GM21619 (cell line): ENCODE data around the gene CHAT.
A peak's percentile ranks its signal among the peaks of the same experiment; 100 is the strongest.

ENCODE experiments used
- ATAC-seq: cut with Tn5 transposase; IDR thresholded peaks from one replicate; pipeline ENCODE4 v1.9.1; 2021; ENCODE audit not compliant: unreplicated experiment

The CHAT gene

DNA sequence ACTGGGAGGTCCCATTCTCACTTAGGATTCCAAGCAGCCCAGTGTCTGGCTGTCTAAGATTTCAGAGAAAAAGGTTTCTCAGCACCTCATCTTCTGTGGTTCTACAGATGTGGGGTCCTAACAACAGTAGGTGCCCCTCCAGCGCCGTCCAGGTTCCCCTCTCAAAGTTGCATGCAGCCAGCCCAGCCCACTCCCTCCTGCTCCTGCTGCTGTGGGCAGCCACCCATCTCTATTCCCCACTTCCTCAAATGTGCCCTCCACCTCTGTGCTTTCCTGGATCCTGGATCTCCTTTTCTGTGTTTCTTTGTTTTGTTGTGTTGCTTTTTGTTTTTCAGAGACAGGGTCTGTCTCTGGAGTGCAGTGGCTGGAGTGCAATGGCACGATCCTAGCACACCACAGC is 17.0 kb upstream of the CHAT start:
- no peak for ATAC-seq

DNA sequence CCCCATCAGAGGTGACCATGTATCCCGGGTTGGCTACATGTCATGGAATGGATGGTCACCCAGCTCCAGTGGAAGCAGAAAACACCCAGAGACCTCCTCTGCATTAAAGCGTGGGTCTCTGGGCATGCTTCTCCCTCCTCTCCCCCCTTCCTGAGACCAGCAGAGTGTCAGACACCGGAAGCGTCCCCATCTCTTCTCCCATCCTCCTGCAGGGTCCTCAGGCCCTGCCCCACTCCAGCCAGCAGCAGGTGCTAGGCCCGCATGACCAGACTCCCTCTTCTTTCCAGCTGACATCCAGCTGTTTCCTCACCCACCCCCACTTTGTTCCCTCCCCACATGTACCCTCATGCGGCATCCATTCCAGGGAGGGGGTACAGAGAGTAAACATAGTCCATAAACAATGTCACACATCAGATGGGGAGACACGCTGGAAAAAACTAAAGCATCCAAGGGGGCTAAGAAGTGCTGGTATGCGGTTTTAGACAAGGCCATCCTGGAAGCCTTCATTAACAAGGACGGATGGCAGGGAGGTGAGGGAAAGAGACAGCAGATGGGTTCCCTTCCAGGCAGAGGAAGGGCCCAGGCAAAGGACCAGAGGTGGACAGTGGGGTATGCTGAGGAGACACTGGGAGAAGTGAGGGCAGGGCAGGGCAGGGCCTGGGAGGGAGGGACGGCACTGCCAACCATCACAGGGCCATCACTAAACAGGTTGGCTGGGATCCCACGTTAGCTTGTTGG is 16.2 kb upstream of the CHAT start:
- no peak for ATAC-seq

DNA sequence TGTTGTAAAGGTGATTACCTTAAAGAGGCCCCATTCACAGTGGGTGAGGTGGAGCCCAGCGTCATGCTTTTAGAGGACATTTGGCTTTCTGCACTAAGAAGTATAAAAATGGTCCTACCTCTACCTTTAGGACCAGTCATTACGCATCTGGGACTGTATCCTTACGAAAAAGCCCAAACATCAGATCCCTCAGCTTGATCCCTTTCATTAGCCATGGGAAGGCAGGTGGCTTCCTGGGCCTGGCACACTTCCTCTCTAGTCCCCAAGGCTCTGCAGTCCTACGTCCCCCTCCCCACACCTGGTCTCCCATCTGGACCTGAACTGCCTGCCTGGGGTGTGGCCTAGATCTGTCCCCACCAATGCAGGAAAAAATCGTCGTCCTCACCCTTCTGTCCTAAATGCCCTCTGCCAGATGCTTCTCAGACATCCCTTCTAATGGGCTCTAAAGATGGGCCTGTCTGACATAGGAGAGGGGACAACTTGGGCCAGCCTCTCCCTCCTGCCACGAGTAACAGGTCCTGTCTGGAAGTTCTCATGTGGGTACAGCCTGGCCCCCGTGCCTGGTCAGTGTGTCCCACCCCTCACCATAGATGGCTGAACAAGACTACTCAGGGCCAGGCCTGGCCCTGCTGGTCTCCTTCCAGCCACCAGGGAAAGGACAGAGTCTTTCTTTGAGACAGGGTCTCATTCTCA is 15.5 kb upstream of the CHAT start:
- ATAC-seq = no peak

DNA sequence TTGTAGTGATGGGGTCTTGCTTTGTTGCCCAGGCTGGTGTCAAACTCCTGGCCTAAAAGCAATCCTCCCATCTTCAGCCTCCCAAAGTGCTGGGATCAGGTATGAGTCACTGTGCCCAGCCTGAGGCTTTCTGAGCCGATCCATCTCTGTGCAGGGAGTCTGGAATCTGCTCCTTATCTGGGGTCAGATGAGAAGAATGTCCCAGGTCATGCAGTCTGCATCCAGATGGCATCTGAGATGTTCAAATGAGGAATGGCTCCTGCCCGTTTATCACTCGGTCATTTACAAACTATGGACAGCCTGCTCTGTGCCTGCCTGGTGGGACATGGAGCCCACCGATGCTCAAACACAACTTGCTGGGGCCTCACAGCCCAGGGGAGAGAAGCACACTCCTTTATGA is 14.9 kb upstream of the CHAT start:
- ATAC-seq = no peak

DNA sequence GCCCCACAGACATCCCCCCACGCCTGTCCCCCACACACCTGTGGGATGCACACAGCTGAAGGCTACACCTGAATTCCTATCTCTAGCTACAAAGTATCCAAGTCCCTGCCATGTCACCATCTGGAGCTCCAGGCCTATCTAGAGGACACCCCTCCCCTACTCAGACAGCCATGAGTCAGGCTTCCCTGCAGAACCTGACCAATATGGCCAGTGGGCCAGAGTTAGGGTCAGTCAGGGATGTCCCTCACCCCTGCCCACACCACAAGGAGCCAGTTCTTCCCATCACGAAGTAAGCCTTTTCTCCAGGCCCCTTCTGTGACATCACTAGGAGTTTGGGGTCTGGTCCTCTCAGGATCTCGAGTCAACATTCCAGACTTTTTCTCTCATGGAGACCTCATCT is 14.3 kb upstream of the CHAT start:
- ATAC-seq = no peak

DNA sequence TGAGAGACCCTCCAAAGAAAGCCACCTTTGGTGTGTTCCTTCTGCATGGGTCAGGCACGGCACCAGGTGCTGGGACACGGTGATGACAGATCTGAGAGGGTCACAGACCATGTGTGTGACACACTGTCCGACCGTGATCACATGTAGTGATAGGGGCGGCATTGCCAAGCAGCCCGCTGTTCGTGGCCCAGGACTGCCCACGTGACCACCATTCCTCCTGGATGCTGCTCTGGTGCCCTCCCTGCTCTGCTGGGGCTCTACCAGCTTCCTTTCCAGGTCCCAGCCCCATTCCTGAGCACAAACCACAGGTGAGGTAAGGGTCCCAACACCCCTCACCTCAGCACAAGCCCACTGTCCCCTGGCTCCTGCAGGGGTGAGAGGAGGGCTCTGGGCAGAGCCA is 13.8 kb upstream of the CHAT start:
- ATAC-seq = no peak

DNA sequence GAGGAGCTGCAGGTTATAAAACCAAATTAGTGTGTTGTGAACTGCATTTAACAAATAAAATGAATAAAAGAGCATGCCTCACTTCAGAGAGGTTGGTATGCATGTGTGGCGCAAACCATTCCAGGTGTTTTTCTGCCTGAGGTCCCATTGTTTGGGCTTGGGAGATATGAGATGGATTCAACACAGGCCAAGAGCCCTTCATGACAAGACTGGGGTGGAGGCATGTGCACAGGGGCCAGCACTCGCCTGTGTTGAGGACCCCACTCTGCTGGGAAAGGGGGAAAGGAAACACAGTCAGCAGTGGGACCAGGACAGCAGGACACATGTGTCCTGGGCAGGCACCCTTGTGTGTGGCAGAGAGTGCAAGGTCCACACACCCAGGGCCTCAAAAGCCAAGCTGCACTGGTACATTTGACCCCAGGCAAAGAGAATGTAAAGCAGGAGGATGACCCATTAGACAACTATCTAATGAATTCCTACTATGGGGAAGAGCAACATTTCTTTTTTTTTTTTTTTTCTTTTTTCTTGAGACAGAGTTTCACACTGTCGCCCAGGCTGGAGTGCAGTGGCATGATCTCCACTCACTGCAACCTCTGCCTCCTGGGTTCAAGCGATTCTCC is 12.9 kb upstream of the CHAT start:
- no peak for ATAC-seq

DNA sequence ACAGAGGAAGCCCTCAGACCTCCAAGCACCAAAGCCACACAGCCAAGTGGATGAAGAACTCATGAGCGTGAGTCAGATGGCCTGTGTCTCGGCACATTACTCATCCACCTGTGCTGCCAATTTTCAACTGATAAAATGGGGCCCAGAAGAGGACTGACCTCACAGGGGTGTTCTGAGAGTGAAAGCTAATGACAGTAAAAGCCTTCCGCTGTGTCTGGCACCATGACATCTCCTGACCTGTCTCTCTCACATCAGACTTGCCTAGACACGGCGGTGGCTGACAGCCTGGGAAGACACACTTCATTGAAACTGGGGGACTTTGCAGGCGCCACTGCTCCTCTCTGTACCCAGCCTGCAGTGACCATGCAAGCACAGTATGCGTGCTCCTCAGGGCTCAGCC is 12.0 kb upstream of the CHAT start:
- ATAC-seq = no peak

DNA sequence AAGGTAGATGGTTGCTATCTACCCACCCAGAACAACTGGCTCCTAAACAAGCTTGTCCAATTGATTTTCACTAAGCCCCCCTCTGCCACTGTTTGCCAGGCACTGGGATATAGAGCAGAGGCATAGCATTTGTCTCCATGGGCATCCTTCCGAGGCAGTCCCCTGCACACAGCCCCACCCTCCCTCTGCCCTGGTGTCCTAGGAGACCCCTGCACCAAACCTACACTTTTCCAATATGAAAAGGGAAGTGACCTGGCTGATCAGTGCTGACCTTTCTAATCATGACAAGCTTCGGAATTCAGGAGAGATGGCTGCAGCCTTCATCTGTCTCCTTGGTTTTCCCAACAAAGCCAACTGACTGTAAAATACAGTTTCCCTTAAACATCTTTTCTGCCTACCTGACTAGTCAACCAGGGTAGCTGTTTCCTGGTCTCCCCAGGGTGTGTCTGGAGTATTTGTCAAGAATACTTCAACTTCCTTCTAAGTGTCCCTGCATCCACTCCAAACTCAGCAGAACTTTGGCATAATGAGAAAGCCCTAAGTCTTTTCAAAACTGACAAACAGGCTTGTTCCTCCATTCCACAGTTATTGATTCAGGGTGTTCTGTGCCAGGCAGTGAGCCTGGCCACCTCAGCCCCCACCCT is 11.3 kb upstream of the CHAT start:
- no peak for ATAC-seq

DNA sequence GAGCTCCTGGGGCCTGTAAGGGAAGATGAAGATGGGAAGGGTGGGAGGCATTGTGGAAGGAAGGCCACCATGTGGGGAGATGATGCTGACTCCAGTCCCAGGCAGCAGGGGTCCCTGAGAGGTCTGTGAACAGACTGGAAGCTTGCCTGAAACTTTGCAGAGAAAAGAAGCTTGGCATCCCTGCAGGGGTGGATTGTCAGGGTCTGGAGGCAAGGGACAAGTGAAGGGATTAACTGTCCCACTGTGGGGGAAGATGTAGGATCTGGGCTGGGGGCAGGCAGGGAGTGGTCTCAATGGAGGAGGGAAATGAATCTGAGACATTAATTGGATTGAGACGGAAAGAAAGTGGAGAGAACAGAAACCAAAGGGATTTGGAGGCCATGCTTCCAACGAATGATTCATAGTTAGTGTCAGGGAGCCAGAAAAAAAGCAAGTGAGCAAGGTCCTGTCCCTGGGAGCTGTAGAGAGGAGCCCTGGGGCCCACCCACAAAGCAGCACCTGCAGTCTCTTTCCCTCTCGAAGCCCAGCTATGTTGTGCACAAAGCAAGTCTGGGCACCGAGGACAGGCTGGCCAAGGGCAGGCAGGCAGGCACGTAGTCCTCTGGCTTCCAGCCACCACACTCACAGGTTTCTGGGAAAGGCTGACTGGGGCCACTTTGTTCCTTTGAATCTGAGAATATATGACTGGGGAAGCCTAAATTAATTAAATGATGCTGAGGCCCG is 8.5 kb upstream of the CHAT start:
- no peak for ATAC-seq

DNA sequence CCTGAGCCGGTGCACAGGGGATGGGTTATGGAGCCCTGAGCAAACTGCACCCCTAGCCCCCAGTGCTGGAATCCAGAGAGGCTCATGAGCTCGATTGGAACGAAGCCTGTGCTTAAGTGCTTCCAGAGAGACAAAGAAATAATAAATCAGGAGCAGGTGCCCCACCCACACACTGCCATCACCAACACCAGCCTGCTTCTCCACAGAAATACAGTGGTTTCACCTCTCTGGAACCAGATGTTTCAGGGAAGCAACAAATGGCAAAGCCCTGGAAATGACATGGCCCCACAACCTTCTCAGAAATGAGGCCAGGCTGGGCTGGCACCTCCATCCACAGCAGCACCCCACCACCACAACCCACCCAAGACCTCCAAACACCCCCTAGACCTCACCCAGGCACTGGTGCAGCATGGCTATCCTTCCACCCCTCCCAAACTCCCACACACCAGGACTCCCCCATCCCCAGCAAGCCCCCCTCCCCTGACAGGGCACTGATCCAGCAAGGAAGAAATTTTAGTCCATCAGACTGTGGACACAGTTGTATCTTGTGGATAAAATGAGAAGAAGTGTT is 7.8 kb upstream of the CHAT start:
- ATAC-seq = no peak

DNA sequence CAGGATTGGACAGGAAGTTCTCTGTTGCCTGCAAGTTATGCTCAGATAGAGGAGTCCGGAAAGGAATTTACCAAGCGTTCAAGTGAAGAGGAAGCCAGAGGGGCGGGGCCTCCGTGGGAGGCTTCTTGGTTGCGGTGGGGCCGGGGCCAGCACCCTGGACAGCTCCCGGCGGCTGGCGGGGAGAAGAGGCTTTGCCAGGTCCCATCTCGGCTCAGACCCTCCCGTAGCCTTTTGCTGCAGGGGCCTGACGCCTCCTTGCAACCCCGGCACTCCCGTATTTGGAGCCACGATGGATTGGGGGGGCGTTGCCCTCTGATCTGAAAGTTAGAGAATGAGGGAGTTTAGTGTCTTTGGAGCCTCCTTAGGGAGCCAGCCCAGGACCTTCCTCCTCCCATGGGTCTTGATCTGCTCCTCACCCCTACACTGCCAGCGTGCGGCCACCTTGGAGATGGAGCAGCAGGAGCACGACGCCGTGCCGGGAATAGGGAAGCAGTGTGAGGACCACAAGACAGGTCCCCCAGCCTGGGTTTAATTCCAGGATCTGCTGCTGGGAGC is 6.8 kb upstream of the CHAT start:
- peak; percentile 79 for ATAC-seq

DNA sequence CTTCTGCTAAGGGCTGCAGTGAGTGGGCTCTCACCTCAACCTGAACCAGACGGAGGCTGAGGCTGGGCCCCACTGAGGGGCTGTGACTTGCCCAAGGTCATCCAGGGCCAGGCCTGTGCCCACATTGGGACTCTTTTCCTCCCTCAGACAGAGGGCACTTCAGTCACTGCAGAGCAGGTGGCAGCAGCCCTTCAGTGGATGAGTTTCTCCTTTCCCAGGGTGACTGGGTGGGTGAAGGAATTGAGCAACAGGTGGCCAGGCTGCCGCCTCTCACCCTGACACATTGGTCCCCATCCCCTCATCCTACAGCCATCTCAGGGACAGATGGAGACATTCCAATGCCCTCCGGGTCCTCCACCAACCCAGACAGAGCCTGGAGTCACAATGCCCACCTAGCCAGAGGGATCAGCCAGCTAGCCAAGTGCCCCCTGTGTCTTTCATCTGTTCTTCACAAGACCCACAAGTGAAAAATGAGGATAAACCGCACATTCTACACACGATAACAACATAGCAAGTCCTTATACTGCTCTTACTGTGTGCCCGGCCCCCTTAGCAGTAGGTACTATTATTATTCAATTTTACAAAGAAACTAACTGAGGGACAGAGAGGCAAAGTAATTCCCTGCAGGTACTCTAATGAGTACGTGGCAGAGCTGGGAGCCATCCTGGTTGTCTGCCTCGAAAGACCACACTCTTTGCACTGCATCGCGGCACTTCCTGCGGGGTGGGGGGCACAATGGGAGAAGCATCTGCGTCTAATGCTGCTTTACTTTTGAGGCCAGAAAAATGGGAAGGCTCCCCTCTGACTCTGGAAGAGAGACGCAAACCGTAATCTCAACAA is 5.5 kb upstream of the CHAT start:
- no peak for ATAC-seq

DNA sequence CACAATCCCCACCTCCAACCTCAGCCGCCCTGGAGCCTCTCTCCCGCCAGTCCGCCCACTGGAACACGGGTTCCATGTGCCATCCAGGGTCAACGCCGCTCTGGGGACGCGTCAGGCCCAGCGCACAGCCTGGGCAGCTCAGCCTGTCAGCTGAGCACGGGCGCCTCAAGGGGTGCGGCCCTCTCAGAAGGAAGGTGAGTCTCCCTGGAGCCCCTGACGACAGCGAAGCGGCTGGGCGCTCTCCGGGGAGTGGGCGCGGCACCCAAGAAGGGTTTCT is 4.9 kb upstream of the CHAT start:
- ATAC-seq = no peak

DNA sequence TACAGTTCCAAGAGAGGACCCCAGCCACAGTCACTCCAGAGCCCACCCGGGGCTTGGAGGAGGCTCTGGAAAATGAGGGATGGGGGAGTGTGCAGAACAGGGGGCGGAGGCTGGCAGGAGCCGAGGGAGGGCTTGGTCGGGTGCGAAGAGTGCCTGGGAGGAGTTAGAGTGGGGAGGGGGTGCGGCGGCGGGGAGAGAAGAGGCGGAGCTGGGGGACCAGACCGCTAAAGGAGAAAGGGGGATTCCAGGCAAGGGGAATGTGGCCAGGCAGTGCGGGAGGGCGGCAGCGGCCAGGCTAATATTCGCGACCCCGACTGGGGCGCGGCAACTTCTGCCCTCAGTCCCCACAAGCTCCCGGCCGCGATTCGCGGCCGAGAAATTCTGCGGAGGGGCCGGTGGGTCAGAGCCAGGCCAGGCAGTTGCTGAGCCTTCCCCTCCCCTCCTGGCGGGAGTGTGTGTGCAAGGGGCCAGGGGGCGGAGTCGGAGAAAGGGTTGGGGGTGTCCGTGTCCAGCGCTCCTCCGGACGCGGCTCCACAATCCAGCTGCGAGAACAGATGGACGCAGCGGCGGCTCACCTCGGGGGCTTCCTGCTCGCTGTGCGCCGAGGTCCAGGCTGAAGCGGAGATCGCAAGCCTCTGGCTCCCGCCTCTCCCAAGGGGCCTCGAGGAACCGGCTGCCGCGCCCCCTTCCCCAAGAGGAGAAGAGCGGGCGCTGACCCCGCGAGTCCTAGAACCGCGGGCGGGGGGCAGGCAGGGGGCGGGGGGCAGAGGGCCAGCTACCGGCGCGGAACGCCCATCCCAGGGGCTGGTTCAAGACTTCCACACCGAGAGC is 4.3 kb upstream of the CHAT start:
- no peak for ATAC-seq

DNA sequence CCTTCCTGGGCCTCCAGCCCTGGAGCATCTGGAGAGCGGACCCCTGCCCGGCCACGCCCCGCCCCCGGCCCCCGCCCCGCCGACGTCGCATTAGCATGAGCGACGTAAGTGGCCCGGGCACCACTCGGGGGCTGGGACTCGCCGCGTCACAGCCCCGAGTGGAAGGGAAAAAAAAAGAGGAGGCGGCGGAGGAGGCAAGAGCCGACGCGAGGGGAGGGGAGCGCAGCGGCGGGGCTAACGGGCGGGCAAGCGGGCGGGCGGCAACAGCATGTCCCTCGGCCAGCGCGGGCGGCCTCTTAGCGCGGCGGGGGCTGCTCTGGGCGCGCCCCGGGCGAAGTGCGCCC is 3.8 kb upstream of the CHAT start, which contains the start of gene SLC18A3:
Gene SLC18A3 (plus strand): TSS at position 197 of the 344 bp plus-strand sequence. CDS start 431 bp downstream, outside the sequence.
- no peak for ATAC-seq

DNA sequence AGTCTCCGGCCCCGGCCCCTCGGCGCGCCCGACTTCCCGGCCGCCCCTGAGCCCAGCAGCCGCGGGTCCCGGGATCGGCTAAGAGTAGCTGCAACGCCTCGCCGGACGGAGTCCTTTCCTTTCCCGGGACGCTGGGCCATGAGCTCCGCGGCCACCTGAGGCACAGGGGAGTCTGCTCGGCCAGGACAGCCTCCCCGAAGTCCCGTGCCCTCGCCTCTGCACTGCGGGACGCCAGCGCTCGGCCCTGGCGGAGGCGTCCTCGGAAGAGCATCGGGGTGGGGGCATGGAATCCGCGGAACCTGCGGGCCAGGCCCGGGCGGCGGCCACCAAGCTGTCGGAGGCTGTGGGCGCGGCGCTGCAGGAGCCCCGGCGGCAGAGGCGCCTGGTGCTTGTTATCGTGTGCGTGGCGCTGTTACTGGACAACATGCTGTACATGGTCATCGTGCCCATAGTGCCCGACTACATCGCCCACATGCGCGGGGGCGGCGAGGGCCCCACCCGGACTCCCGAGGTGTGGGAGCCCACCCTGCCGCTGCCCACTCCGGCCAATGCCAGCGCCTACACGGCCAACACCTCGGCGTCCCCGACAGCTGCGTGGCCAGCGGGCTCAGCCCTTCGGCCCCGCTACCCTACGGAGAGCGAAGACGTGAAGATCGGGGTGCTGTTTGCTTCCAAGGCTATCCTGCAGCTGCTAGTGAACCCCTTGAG is 3.2 kb upstream of the CHAT start:
- ATAC-seq = no peak

DNA sequence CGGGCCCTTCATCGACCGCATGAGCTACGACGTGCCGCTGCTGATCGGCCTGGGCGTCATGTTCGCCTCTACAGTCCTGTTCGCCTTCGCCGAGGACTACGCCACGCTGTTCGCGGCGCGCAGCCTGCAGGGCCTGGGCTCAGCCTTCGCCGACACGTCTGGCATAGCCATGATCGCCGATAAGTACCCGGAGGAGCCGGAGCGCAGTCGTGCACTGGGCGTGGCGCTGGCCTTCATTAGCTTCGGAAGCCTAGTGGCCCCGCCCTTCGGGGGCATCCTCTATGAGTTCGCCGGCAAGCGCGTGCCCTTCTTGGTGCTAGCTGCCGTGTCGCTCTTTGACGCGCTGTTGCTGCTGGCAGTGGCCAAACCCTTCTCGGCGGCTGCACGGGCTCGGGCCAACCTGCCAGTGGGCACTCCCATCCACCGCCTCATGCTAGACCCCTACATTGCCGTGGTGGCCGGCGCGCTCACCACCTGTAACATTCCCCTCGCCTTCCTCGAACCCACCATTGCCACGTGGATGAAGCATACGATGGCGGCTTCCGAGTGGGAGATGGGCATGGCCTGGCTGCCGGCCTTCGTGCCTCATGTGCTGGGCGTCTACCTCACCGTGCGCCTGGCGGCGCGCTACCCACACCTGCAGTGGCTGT is 2.5 kb upstream of the CHAT start:
- ATAC-seq = no peak
